DND-41 (cell line): ENCODE measurements around the gene GLYR1.
A peak's percentile ranks its signal among the peaks of the same experiment; 100 is the strongest.

ENCODE experiments used
- ATAC-seq: fragments of 200-7000 bp; cut with Tn5 transposase; 3 replicates; pipeline ENCODE4 v1.9.1; 2021; ENCODE audit warnings: low read depth; ENCODE audit not compliant: insufficient read depth
- DNase-seq: peaks from one replicate; pipeline ENCODE4 v3.0.0-alpha.2; 2020
- H2AFZ ChIP-seq: 2 replicates; pipeline ENCODE4 v1.6.0; 2012; ENCODE audit warnings: low read depth, low read length
- H3K27ac ChIP-seq: 2 replicates; pipeline ENCODE4 v1.5.1; 2012; ENCODE audit warnings: low read length, inconsistent platforms
- H3K27me3 ChIP-seq: fragments of 200-600 bp; sonication (generic); 2 replicates; pipeline ENCODE4 v1.6.0; 2012; ENCODE audit warnings: low read length, mild to moderate bottlenecking, inconsistent platforms; ENCODE audit not compliant: insufficient read depth, poor library complexity
- H3K36me3 ChIP-seq: 2 replicates; pipeline ENCODE4 v1.5.1; 2012; ENCODE audit warnings: low read length, inconsistent platforms; ENCODE audit not compliant: insufficient read depth
- H3K4me1 ChIP-seq: 2 replicates; pipeline ENCODE4 v1.5.1; 2012; ENCODE audit warnings: mild to moderate bottlenecking, low read length; ENCODE audit not compliant: insufficient read depth
- H3K4me2 ChIP-seq: 2 replicates; pipeline ENCODE4 v1.6.0; 2012; ENCODE audit warnings: mild to moderate bottlenecking, moderate library complexity, low read length, inconsistent platforms; ENCODE audit not compliant: insufficient read depth
- H3K4me3 ChIP-seq, 2 experiments: fragments of 200-600 bp in 1 of 2; shearing (Covaris generic) in 1 of 2; 2 replicates each; pipeline ENCODE4 v1.5.1; 2012 to 2016; ENCODE audit warnings: inconsistent platforms in 2 of 2, low read length in 2 of 2, mild to moderate bottlenecking in 2 of 2, low read depth in 1 of 2, moderate library complexity in 1 of 2
- H3K79me2 ChIP-seq: 2 replicates; pipeline ENCODE4 v1.6.0; 2012; ENCODE audit warnings: low read length, inconsistent platforms; ENCODE audit not compliant: insufficient read depth
- H3K9ac ChIP-seq: 2 replicates; pipeline ENCODE4 v1.6.0; 2012; ENCODE audit warnings: low read depth, mild to moderate bottlenecking, inconsistent platforms, low read length, moderate library complexity
- H3K9me3 ChIP-seq: 2 replicates; pipeline ENCODE4 v1.5.1; 2012; ENCODE audit warnings: low read length, moderate library complexity, mild to moderate bottlenecking, inconsistent platforms; ENCODE audit not compliant: insufficient read depth, severe bottlenecking
- H4K20me1 ChIP-seq: 2 replicates; pipeline ENCODE4 v1.6.0; 2012; ENCODE audit warnings: low read length; ENCODE audit not compliant: insufficient read depth
- EZH2 ChIP-seq: IDR thresholded peaks from 3 replicates; pipeline ENCODE4 v1.6.1; 2012; ENCODE audit warnings: borderline replicate concordance, low read depth, mild to moderate bottlenecking, moderate library complexity, low read length, inconsistent platforms; ENCODE audit not compliant: severe bottlenecking
- TF ChIP-seq, protein P1 (sequence below): IDR thresholded peaks from 2 replicates; pipeline ENCODE4 v1.5.1; 2012; ENCODE audit warnings: borderline replicate concordance, low read length, moderate library complexity, mild to moderate bottlenecking; ENCODE audit not compliant: poor library complexity, severe bottlenecking; ENCODE audit errors: extremely low read depth

The GLYR1 gene

DNA sequence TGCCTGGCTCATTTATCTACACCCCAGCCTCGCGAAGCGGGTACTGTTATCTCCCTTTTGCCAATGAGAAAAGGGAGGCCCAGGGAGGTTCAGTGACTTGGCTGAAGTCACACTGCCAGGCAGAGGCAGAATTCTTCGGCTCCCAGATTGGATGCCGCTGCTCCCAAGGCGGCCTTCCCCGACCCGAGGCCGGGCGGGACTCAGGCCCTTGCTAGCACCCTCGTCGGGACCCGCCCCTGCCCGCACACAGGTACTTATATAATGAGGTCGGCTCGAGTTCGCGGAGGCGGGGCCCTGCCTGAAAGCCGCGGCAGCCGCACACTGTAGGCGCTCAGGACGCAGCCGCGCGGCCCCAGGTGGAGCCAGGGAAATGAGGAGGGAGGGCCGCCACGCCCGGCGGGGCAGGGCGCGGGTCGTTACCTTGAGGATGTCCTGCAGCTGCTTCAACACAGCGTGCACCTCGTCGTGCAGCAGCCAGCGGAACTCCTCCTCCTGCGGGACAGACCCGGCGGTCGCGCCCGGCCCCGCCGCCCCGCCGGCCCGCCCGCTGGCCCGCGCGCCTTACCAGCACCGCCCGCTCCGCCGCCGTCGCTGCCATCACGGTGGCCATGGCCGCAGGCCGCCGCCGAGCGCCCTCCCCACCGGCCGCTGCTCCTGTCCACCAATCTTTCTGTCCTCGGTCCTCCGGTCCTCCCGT is 45.0 kb downstream of the GLYR1 start, which contains the start of gene ROGDI:
Gene ROGDI, minus strand, starts transcription at position 672 of the 697 bp plus-strand sequence. Its CDS starts 62 bp downstream, at position 610.
- H3K27ac ChIP-seq: peak within 1 kb of the TSS; percentile 65
- H3K4me2 ChIP-seq: peak within 1 kb of the TSS; percentile 91
- peak within 1 kb of the TSS; percentile 59 for H3K9ac ChIP-seq
- TF ChIP-seq, protein P1, sequence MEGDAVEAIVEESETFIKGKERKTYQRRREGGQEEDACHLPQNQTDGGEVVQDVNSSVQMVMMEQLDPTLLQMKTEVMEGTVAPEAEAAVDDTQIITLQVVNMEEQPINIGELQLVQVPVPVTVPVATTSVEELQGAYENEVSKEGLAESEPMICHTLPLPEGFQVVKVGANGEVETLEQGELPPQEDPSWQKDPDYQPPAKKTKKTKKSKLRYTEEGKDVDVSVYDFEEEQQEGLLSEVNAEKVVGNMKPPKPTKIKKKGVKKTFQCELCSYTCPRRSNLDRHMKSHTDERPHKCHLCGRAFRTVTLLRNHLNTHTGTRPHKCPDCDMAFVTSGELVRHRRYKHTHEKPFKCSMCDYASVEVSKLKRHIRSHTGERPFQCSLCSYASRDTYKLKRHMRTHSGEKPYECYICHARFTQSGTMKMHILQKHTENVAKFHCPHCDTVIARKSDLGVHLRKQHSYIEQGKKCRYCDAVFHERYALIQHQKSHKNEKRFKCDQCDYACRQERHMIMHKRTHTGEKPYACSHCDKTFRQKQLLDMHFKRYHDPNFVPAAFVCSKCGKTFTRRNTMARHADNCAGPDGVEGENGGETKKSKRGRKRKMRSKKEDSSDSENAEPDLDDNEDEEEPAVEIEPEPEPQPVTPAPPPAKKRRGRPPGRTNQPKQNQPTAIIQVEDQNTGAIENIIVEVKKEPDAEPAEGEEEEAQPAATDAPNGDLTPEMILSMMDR: no peak
- TF ChIP-seq EZH2: no peak
- H3K9me3 ChIP-seq: no peaks in the 10 kb centered on the region
- peaks cover 6% of the 10 kb centered on the region; the same call in 1 of the 2 replicates for H4K20me1 ChIP-seq
- ATAC-seq: peak; percentile 46
- no peaks in the 10 kb centered on the region for H3K79me2 ChIP-seq
- peak within 1 kb of the TSS; percentile 89 for H2AFZ ChIP-seq
- peaks cover 24% of the 10 kb centered on the region for H3K36me3 ChIP-seq
- DNase-seq: peak; percentile 64
- H3K4me1 ChIP-seq: peaks cover 24% of the 10 kb centered on the region
- no peaks in the 10 kb centered on the region for H3K27me3 ChIP-seq
- peak within 1 kb of the TSS; percentile 70 to 84; a peak in 3 of 4 replicates for H3K4me3 ChIP-seq

DNA sequence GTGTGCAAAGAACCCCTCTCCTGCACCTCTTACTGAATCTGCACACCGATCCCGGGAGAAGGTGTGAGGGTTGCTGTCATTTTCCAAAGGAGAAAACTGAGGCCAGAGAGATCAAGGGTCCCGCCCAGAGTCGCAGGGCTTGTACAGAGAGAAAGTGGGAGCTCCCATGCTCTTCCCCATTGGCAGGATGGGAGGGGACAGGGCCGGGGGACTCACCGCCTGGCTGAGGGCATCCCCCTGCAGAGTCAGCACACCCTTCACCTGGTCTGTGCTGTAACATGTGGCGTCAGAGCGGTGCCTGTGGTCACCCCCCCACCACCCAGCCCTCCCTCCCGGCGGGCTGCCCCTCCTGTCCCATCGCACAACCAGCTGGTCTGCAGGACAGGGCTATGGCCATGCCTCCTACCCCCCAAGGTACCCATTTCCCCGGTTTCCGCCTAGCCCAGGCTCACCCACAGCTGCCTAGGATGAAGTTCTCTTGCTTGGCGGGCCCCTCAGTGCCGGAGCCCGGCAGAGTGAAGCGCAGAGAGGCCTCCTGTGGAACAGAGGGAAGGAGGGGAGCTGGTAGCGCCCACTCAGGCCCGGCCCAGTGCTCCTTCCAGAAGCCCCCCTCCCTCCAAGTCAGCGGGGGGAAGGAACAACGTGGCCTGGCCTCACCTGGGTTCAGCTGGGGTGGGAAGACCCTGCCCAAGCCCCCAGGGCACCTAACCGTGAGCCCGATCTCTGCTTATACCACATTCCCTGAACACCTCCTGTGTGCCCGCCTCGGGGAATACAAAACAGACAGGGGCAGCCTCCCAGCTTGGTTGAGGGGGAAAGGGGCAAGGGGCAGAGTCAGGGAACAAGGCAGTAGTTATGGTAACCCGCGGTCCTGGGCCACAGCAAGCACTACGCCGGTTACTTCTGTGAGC is 45.8 kb downstream of the GLYR1 start:
- Histone ChIP-seq H3K27me3 (no peaks in the 10 kb centered on the region), H3K27ac (no peak overlapping the region; the same call in 1 of the 2 replicates), H3K4me2 (peak overlapping the region; percentile 91), H3K4me3 (peak overlapping the region; percentile 70 to 84; a peak in 3 of 4 replicates), H2AFZ (peak overlapping the region; percentile 84; the same call in 1 of the 2 replicates), H3K4me1 (peaks cover 24% of the 10 kb centered on the region), H4K20me1 (peaks cover 6% of the 10 kb centered on the region; the same call in 1 of the 2 replicates), H3K79me2 (no peaks in the 10 kb centered on the region), H3K36me3 (peaks cover 21% of the 10 kb centered on the region), H3K9ac (peak overlapping the region; percentile 59; the same call in 1 of the 2 replicates), H3K9me3 (no peaks in the 10 kb centered on the region)
- no peak for DNase-seq
- ATAC-seq: no peak
- TF ChIP-seq EZH2: no peak
- TF ChIP-seq, protein P1: no peak

- no peak overlapping the region for H3K4me3 ChIP-seq
- no peaks in the 10 kb centered on the region for H3K27me3 ChIP-seq
- no peak overlapping the region for H3K9ac ChIP-seq
- no peaks in the 10 kb centered on the region for H3K79me2 ChIP-seq
- no peak for DNase-seq
- H3K36me3 ChIP-seq: peaks cover 16% of the 10 kb centered on the region
- H3K4me2 ChIP-seq: no peak overlapping the region
- no peak for ATAC-seq
- peaks cover 24% of the 10 kb centered on the region for H3K4me1 ChIP-seq
- TF ChIP-seq, protein P1: no peak
- TF ChIP-seq EZH2: no peak
- H3K9me3 ChIP-seq: no peaks in the 10 kb centered on the region
- H3K27ac ChIP-seq: no peak overlapping the region
- H4K20me1 ChIP-seq: peaks cover 6% of the 10 kb centered on the region; the same call in 1 of the 2 replicates
- no peak overlapping the region for H2AFZ ChIP-seq
These were observed 46.6 kb downstream of the GLYR1 start for GRCh38 chr16:4800290-4801041.
